WI38 (cell line): ENCODE results near the gene FAM186B.
"Not testable (repeated sequence)": the region's sequence is repeated elsewhere in the genome, so short reads cannot be mapped to it uniquely, and the experiment has no call there.

Experiments used
- H3K4me3 ChIP-seq: 2 replicates; pipeline ENCODE4 v1.5.1; 2011; ENCODE audit warnings: low read depth, mild to moderate bottlenecking, control low read depth, low read length
- CTCF ChIP-seq: IDR thresholded peaks from 2 replicates; pipeline ENCODE4 v1.5.1; 2012; ENCODE audit warnings: low read depth, mild to moderate bottlenecking, control low read depth, low read length

The FAM186B gene

GRCh38 chr12:49605539-49605938 lies at the start of gene FAM186B:
Gene FAM186B (minus strand): TSS chr12:49605639. CDS start chr12:49605477, 162 bp downstream.
- H3K4me3 ChIP-seq: not testable (repeated sequence)

GRCh38 chr12:49654715-49655114 lies 49.3 kb upstream of the FAM186B start:
- no peak overlapping the region for H3K4me3 ChIP-seq
- TF ChIP-seq CTCF: no peak

- H3K4me3 ChIP-seq: no peak overlapping the region
- TF ChIP-seq CTCF: no peak
These were observed 47.6 kb upstream of the FAM186B start for GRCh38 chr12:49652921-49653520.

- no peak overlapping the region for H3K4me3 ChIP-seq
- no peak for TF ChIP-seq CTCF
These were observed 46.4 kb upstream of the FAM186B start for GRCh38 chr12:49651855-49652254.

GRCh38 chr12:49649892-49650291 lies 44.5 kb upstream of the FAM186B start:
- TF ChIP-seq CTCF: no peak
- H3K4me3 ChIP-seq: no peak overlapping the region

- TF ChIP-seq CTCF: no peak
These were observed 44.0 kb upstream of the FAM186B start for GRCh38 chr12:49649445-49649844.

GRCh38 chr12:49648712-49649003 lies 43.2 kb upstream of the FAM186B start:
- no peak overlapping the region for H3K4me3 ChIP-seq
- TF ChIP-seq CTCF: no peak

More at GRCh38 chr12:49649445-49649844, 44.0 kb upstream of the FAM186B start:
- no peak overlapping the region for H3K4me3 ChIP-seq
